ENCODE measurements around the gene ST6GALNAC6.

- TF ChIP-seq CTCF (IDR thresholded peaks at IDR 0.05) (no peak), POLR2A (IDR thresholded peaks at IDR 0.05) (no peak)
Measured at GRCh38 chr9:127945338-127945737, 45.9 kb upstream of the ST6GALNAC6 start.

Measured in lower leg skin (tissue), 3 donors.